ENCODE measurements around the gene NT5M. TPM values are rescaled to one million over a fixed set of nuclear protein-coding genes. Genes with fewer than 3 reads are reported as not detected.

The NT5M gene
- total and polyA plus RNA-seq, 9 of the 15 experiments (the other 6 are each of a cell fraction or from before 2014, with no cell fraction given), result 0.24 to 10.1 (median 3.4) TPM

DNA sequence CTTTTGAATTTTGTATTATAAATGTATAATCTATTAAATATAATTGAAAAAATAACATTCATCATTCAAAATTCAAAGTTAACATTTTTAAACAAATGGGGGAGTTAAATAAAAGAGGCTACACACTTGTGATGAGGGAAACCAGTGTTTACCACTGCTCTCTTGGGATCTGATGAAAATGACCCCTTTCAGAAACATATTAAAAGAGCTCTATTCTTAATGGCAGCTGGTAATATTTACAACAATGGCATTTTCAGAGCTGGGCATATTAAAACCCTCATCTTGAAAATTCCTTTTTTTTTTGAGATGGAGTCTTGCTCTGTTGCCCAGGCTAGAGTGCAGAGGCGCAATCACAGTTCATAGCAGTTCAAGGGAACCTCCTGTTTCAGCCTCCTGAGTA, 46.9 kb upstream of the NT5M start:
- no TSS peak for BruUV-seq (replicated peaks)
- Histone ChIP-seq H4K20me1 (replicated peaks; ENCODE audit: control insufficient read depth, insufficient read depth, low read length) (no peaks in the 10 kb centered on the region), H3K4me3 (no peak overlapping the region), H2AFZ (ENCODE audit: low read depth, low read length) (no peak overlapping the region), H3K27me3 (ENCODE audit: control insufficient read depth in 2 of 2, insufficient read depth in 2 of 2, low read length in 2 of 2) (no peaks in the 10 kb centered on the region), H3K4me1 (replicated peaks in 1 of 2; ENCODE audit: control insufficient read depth in 2 of 2, insufficient read depth in 2 of 2, low read length in 2 of 2) (peaks cover 0 to 11% of the 10 kb centered on the region in 2 experiments; a peak in 3 of 5 replicates), H3K36me3 (ENCODE audit: control insufficient read depth, insufficient read depth, low read length) (peaks cover 80% of the 10 kb centered on the region), H3K4me2 (ENCODE audit: insufficient read depth, low read length) (no peak overlapping the region), H3K9ac (ENCODE audit: insufficient read depth in 1 of 2, low read depth in 2 of 2, low read length in 2 of 2) (no peak overlapping the region), H3K27ac (ENCODE audit: extremely low read depth, low read depth, low read length) (no peak overlapping the region), H3K9me3 (replicated peaks; ENCODE audit: control insufficient read depth, insufficient read depth, low read depth, low read length) (no peaks in the 10 kb centered on the region), H3K79me2 (ENCODE audit: control insufficient read depth, insufficient read depth, low read length) (no peaks in the 10 kb centered on the region; the same call in 1 of the 3 replicates), H3K9me1 (ENCODE audit: control insufficient read depth, insufficient read depth, low read length) (no peaks in the 10 kb centered on the region)
- no peak for FAIRE-seq
- 100% methylated on average over 1 of the region's 1 CpG for WGBS (ENCODE audit: insufficient coverage, low coverage, missing lambda C conversion rate)
- DNase-seq (ENCODE audit: extremely low read depth in 1 of 4, low spot score in 3 of 4), result no peak
- CTCF ChIA-PET (ENCODE audit: low intra/inter-chr PET ratio), result no interaction called here
- ATAC-seq, result no peak
- intact Hi-C loops (cut with micrococcal nuclease), result no loop called here
- POLR2A ChIA-PET, result no interaction called here
- in situ Hi-C loops (cut with MboI), result no loop called here
- TF ChIP-seq EGR1 (conservative IDR thresholded peaks at IDR 0.05), result no peak
- TF ChIP-seq, protein P1, sequence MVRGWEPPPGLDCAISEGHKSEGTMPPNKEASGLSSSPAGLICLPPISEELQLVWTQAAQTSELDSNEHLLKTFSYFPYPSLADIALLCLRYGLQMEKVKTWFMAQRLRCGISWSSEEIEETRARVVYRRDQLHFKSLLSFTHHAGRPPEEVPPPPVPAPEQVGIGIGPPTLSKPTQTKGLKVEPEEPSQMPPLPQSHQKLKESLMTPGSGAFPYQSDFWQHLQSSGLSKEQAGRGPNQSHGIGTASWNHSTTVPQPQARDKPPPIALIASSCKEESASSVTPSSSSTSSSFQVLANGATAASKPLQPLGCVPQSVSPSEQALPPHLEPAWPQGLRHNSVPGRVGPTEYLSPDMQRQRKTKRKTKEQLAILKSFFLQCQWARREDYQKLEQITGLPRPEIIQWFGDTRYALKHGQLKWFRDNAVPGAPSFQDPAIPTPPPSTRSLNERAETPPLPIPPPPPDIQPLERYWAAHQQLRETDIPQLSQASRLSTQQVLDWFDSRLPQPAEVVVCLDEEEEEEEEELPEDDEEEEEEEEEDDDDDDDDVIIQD (CRISPR knock-in tag; IDR thresholded peaks at IDR 0.05), result no peak
- TF ChIP-seq, protein P2, sequence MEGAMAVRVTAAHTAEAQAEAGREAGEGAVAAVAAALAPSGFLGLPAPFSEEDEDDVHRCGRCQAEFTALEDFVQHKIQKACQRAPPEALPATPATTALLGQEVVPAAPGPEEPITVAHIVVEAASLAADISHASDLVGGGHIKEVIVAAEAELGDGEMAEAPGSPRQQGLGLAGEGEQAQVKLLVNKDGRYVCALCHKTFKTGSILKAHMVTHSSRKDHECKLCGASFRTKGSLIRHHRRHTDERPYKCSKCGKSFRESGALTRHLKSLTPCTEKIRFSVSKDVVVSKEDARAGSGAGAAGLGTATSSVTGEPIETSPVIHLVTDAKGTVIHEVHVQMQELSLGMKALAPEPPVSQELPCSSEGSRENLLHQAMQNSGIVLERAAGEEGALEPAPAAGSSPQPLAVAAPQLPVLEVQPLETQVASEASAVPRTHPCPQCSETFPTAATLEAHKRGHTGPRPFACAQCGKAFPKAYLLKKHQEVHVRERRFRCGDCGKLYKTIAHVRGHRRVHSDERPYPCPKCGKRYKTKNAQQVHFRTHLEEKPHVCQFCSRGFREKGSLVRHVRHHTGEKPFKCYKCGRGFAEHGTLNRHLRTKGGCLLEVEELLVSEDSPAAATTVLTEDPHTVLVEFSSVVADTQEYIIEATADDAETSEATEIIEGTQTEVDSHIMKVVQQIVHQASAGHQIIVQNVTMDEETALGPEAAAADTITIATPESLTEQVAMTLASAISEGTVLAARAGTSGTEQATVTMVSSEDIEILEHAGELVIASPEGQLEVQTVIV (CRISPR knock-in tag; IDR thresholded peaks at IDR 0.05; ENCODE audit: borderline replicate concordance), result no peak
- TF ChIP-seq, protein P3, sequence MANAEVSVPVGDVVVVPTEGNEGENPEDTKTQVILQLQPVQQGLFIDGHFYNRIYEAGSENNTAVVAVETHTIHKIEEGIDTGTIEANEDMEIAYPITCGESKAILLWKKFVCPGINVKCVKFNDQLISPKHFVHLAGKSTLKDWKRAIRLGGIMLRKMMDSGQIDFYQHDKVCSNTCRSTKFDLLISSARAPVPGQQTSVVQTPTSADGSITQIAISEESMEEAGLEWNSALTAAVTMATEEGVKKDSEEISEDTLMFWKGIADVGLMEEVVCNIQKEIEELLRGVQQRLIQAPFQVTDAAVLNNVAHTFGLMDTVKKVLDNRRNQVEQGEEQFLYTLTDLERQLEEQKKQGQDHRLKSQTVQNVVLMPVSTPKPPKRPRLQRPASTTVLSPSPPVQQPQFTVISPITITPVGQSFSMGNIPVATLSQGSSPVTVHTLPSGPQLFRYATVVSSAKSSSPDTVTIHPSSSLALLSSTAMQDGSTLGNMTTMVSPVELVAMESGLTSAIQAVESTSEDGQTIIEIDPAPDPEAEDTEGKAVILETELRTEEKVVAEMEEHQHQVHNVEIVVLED (CRISPR knock-in tag; IDR thresholded peaks at IDR 0.05), result no peak
- TF ChIP-seq ZNF584 (CRISPR knock-in tag; IDR thresholded peaks at IDR 0.05; ENCODE audit: low read depth), result no peak
- no peak for TF ChIP-seq KLF10 (CRISPR knock-in tag; IDR thresholded peaks at IDR 0.05)
- TF ChIP-seq ZNF830 (CRISPR knock-in tag; IDR thresholded peaks at IDR 0.05), result no peak
- TF ChIP-seq PRMT5 (CRISPR knock-in tag; IDR thresholded peaks at IDR 0.05), result no peak
- TF ChIP-seq POLR3A (IDR thresholded peaks at IDR 0.05; ENCODE audit: borderline replicate concordance, extremely low read depth, insufficient read depth, insufficient read length), result no peak
- TF ChIP-seq, protein P4, sequence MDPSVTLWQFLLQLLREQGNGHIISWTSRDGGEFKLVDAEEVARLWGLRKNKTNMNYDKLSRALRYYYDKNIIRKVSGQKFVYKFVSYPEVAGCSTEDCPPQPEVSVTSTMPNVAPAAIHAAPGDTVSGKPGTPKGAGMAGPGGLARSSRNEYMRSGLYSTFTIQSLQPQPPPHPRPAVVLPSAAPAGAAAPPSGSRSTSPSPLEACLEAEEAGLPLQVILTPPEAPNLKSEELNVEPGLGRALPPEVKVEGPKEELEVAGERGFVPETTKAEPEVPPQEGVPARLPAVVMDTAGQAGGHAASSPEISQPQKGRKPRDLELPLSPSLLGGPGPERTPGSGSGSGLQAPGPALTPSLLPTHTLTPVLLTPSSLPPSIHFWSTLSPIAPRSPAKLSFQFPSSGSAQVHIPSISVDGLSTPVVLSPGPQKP (CRISPR knock-in tag; IDR thresholded peaks at IDR 0.05), result no peak
- TF ChIP-seq, protein P5, sequence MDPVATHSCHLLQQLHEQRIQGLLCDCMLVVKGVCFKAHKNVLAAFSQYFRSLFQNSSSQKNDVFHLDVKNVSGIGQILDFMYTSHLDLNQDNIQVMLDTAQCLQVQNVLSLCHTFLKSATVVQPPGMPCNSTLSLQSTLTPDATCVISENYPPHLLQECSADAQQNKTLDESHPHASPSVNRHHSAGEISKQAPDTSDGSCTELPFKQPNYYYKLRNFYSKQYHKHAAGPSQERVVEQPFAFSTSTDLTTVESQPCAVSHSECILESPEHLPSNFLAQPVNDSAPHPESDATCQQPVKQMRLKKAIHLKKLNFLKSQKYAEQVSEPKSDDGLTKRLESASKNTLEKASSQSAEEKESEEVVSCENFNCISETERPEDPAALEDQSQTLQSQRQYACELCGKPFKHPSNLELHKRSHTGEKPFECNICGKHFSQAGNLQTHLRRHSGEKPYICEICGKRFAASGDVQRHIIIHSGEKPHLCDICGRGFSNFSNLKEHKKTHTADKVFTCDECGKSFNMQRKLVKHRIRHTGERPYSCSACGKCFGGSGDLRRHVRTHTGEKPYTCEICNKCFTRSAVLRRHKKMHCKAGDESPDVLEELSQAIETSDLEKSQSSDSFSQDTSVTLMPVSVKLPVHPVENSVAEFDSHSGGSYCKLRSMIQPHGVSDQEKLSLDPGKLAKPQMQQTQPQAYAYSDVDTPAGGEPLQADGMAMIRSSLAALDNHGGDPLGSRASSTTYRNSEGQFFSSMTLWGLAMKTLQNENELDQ (CRISPR knock-in tag; IDR thresholded peaks at IDR 0.05; ENCODE audit: borderline replicate concordance), result no peak
- no peak for TF ChIP-seq MYNN (IDR thresholded peaks at IDR 0.05)
- no peak for TF ChIP-seq MYNN (CRISPR knock-in tag; IDR thresholded peaks at IDR 0.05)
- no peak for TF ChIP-seq ZFP30 (CRISPR knock-in tag; IDR thresholded peaks at IDR 0.05; ENCODE audit: borderline replicate concordance)

Data from K562 (cell line).